ENCODE results near the gene DRG2.

DRG2 gene

GRCh38 chr17:18087610-18088491 is at the start of gene DRG2:
Gene DRG2 (plus strand): TSS chr17:18087948. CDS start chr17:18088024, 76 bp downstream.
- DNase-seq (ENCODE audit: low read depth in 2 of 3, low spot score in 2 of 3), result peak; percentile 81 to 95 (median 90)

GRCh38 chr17:18038149-18038850 is 49.4 kb upstream of the DRG2 start:
- DNase-seq (ENCODE audit: low read depth in 2 of 3, low spot score in 2 of 3), result no peak

- DNase-seq (ENCODE audit: low read depth in 2 of 3, low spot score in 2 of 3), result peak; percentile 98 to 99 (median 98)
Measured at GRCh38 chr17:18038861-18039534, 48.8 kb upstream of the DRG2 start, which contains the start of the genes ATPAF2 and GID4. Gene ATPAF2 (minus strand): TSS chr17:18039168. CDS start chr17:18039013, 155 bp downstream. Gene GID4 (plus strand): TSS chr17:18039408. CDS start chr17:18039465, 57 bp downstream.

- DNase-seq (ENCODE audit: low read depth in 2 of 3, low spot score in 2 of 3), result no peak
Measured at GRCh38 chr17:18039535-18040260, 48.0 kb upstream of the DRG2 start.

GRCh38 chr17:18040261-18040858 is 47.4 kb upstream of the DRG2 start:
- no peak for DNase-seq (ENCODE audit: low read depth in 2 of 3, low spot score in 2 of 3)

- DNase-seq (ENCODE audit: low read depth in 2 of 3, low spot score in 2 of 3), result no peak
Measured at GRCh38 chr17:18041776-18042175, 46.0 kb upstream of the DRG2 start.

- no peak for DNase-seq (ENCODE audit: low read depth in 2 of 3, low spot score in 2 of 3)
Measured at GRCh38 chr17:18042983-18043382, 44.8 kb upstream of the DRG2 start.

- no peak for DNase-seq (ENCODE audit: low read depth in 2 of 3, low spot score in 2 of 3)
Measured at GRCh38 chr17:18043491-18043890, 44.3 kb upstream of the DRG2 start.

GRCh38 chr17:18044609-18045008 is 43.1 kb upstream of the DRG2 start:
- no peak for DNase-seq (ENCODE audit: low read depth in 2 of 3, low spot score in 2 of 3)

GRCh38 chr17:18045691-18046350 is 41.9 kb upstream of the DRG2 start:
- DNase-seq (ENCODE audit: low read depth in 2 of 3, low spot score in 2 of 3), result no peak

- no peak for DNase-seq (ENCODE audit: low read depth in 2 of 3, low spot score in 2 of 3)
Measured at GRCh38 chr17:18055597-18055996, 32.2 kb upstream of the DRG2 start.

- DNase-seq (ENCODE audit: low read depth in 2 of 3, low spot score in 2 of 3), result no peak
Measured at GRCh38 chr17:18056214-18056613, 31.5 kb upstream of the DRG2 start.

GRCh38 chr17:18059283-18059682 is 28.5 kb upstream of the DRG2 start:
- DNase-seq (ENCODE audit: low read depth in 2 of 3, low spot score in 2 of 3), result no peak

- DNase-seq (ENCODE audit: low read depth in 2 of 3, low spot score in 2 of 3), result no peak
Measured at GRCh38 chr17:18064053-18064452, 23.7 kb upstream of the DRG2 start.

GRCh38 chr17:18065546-18065945 is 22.2 kb upstream of the DRG2 start:
- DNase-seq (ENCODE audit: low read depth in 2 of 3, low spot score in 2 of 3), result no peak

GRCh38 chr17:18066866-18067265 is 20.9 kb upstream of the DRG2 start:
- no peak for DNase-seq (ENCODE audit: low read depth in 2 of 3, low spot score in 2 of 3)

- no peak for DNase-seq (ENCODE audit: low read depth in 2 of 3, low spot score in 2 of 3)
Measured at GRCh38 chr17:18069101-18069500, 18.6 kb upstream of the DRG2 start.

- DNase-seq (ENCODE audit: low read depth in 2 of 3, low spot score in 2 of 3), result no peak
Measured at GRCh38 chr17:18070861-18071340, 16.8 kb upstream of the DRG2 start.

- DNase-seq (ENCODE audit: low read depth in 2 of 3, low spot score in 2 of 3), result no peak
Measured at GRCh38 chr17:18071751-18072150, 16.0 kb upstream of the DRG2 start.

Measured in activated CD8-positive, alpha-beta memory T cell treated with anti-CD3 and anti-CD28 coated beads for 48 hours (primary cell).